ENCODE results near the gene MGME1.
"Not testable (repeated sequence)": the region's sequence is repeated elsewhere in the genome, so short reads cannot be mapped to it uniquely, and the experiment has no call there.

The MGME1 gene

GRCh38 chr20:17941087-17941825 lies 27.6 kb upstream of the MGME1 start:
- DNase-seq: no peak

GRCh38 chr20:17941826-17942196 lies 27.0 kb upstream of the MGME1 start:
- DNase-seq: no peak

- DNase-seq: no peak
Observed at GRCh38 chr20:17943343-17943742, 25.5 kb upstream of the MGME1 start.

- no peak for DNase-seq
Observed at GRCh38 chr20:17944854-17945474, 23.9 kb upstream of the MGME1 start.

GRCh38 chr20:17946040-17946439 lies 22.8 kb upstream of the MGME1 start:
- DNase-seq: no peak

- DNase-seq: no peak
Observed at GRCh38 chr20:17946572-17947473, 22.0 kb upstream of the MGME1 start.

- no peak for DNase-seq
Observed at GRCh38 chr20:17947474-17947815, 21.4 kb upstream of the MGME1 start.

- DNase-seq: no peak
Observed at GRCh38 chr20:17948442-17948841, 20.4 kb upstream of the MGME1 start.

GRCh38 chr20:17949899-17950298 lies 18.9 kb upstream of the MGME1 start:
- no peak for DNase-seq

- DNase-seq: no peak
Observed at GRCh38 chr20:17950670-17951069, 18.1 kb upstream of the MGME1 start.

GRCh38 chr20:17951323-17951722 lies 17.5 kb upstream of the MGME1 start:
- DNase-seq: no peak

GRCh38 chr20:17952692-17953684 lies 15.8 kb upstream of the MGME1 start:
- DNase-seq: no peak

GRCh38 chr20:17953935-17954334 lies 14.9 kb upstream of the MGME1 start:
- DNase-seq: no peak

- no peak for DNase-seq
Observed at GRCh38 chr20:17955302-17955701, 13.5 kb upstream of the MGME1 start.

GRCh38 chr20:17956099-17956685 lies 12.6 kb upstream of the MGME1 start:
- no peak for DNase-seq

- DNase-seq: no peak
Observed at GRCh38 chr20:17957505-17958363, 11.1 kb upstream of the MGME1 start.

GRCh38 chr20:17958373-17959256 lies 10.2 kb upstream of the MGME1 start:
- no peak for DNase-seq

GRCh38 chr20:17959257-17959627 lies 9.6 kb upstream of the MGME1 start:
- no peak for DNase-seq

- DNase-seq: not testable (repeated sequence)
Observed at GRCh38 chr20:17960400-17960885, 8.4 kb upstream of the MGME1 start.

Data from activated gamma-delta T cell (primary cell).